GM18867 (cell line): ENCODE data around the gene RAVER1.

Experiments
- ATAC-seq: cut with Tn5 transposase; IDR thresholded peaks from one replicate; pipeline ENCODE4 v1.9.1; 2021; ENCODE audit warnings: mild to moderate bottlenecking, moderate library complexity; ENCODE audit not compliant: unreplicated experiment

The RAVER1 gene

GRCh38 chr19:10270616-10271394 is 62.5 kb downstream of the RAVER1 start, which contains the start of gene ICAM1:
TSS of gene ICAM1 (plus strand) at chr19:10271120. CDS start at chr19:10271160, 40 bp downstream.
- ATAC-seq: peak; percentile 51

- ATAC-seq: peak; percentile 52
These were observed 63.1 kb downstream of the RAVER1 start for GRCh38 chr19:10270180-10270615.

- ATAC-seq: peak; percentile 37
These were observed 63.8 kb downstream of the RAVER1 start for GRCh38 chr19:10269333-10270179.

- no peak for ATAC-seq
These were observed 65.3 kb downstream of the RAVER1 start for GRCh38 chr19:10268071-10268470.

GRCh38 chr19:10266706-10267105 is 66.6 kb downstream of the RAVER1 start:
- no peak for ATAC-seq
